HEK293 (cell line): ENCODE results near the gene PRRT3.

Source experiments
- BCL11A ChIP-seq: fragments of 450-650 bp; formaldehyde crosslinking; IDR thresholded peaks from 2 replicates; pipeline ENCODE4 v1.5.1; 2016; ENCODE audit warnings: low read depth, missing biosample characterization, missing genetic modification characterization
- HOXD13 ChIP-seq: sonication (generic); formaldehyde crosslinking; IDR thresholded peaks from 2 replicates; pipeline ENCODE4 v1.8.0; 2022; ENCODE audit warnings: missing genetic modification reagents, borderline replicate concordance
- KLF16 ChIP-seq: fragments of 450-650 bp; formaldehyde crosslinking; IDR thresholded peaks from 2 replicates; pipeline ENCODE4 v1.5.1; 2017; ENCODE audit warnings: missing biosample characterization, missing genetic modification characterization
- KLF7 ChIP-seq: fragments of 450-650 bp; formaldehyde crosslinking; IDR thresholded peaks from 2 replicates; pipeline ENCODE4 v1.5.1; 2016; ENCODE audit warnings: missing biosample characterization, missing genetic modification characterization, borderline replicate concordance
- OSR2 ChIP-seq: fragments of 450-650 bp; formaldehyde crosslinking; IDR thresholded peaks from 2 replicates; pipeline ENCODE4 v1.5.1; 2016; ENCODE audit warnings: missing biosample characterization, missing genetic modification characterization
- OVOL3 ChIP-seq: fragments of 450-650 bp; formaldehyde crosslinking; IDR thresholded peaks from 2 replicates; pipeline ENCODE4 v1.5.1; 2016; ENCODE audit warnings: missing biosample characterization, missing genetic modification characterization
- RBAK ChIP-seq: fragments of 450-650 bp; formaldehyde crosslinking; IDR thresholded peaks from 2 replicates; pipeline ENCODE4 v1.5.1; 2016; ENCODE audit warnings: missing biosample characterization, missing genetic modification characterization
- ZIC2 ChIP-seq: fragments of 450-650 bp; formaldehyde crosslinking; IDR thresholded peaks from 2 replicates; pipeline ENCODE4 v1.5.1; 2016; ENCODE audit warnings: missing biosample characterization, missing genetic modification characterization
- ZNF132 ChIP-seq: fragments of 450-650 bp; formaldehyde crosslinking; IDR thresholded peaks from 2 replicates; pipeline ENCODE4 v1.5.1; 2017; ENCODE audit warnings: missing biosample characterization, missing genetic modification characterization, borderline replicate concordance
- ZNF214 ChIP-seq: fragments of 450-650 bp; formaldehyde crosslinking; IDR thresholded peaks from 2 replicates; pipeline ENCODE4 v1.5.1; 2017; ENCODE audit warnings: missing biosample characterization, mild to moderate bottlenecking, missing genetic modification characterization, borderline replicate concordance
- ZNF302 ChIP-seq: fragments of 450-650 bp; formaldehyde crosslinking; IDR thresholded peaks from 2 replicates; pipeline ENCODE4 v1.5.1; 2016; ENCODE audit warnings: missing biosample characterization, missing genetic modification characterization, low read depth
- ZNF311 ChIP-seq: fragments of 450-650 bp; formaldehyde crosslinking; IDR thresholded peaks from 2 replicates; pipeline ENCODE4 v1.5.1; 2017; ENCODE audit warnings: missing biosample characterization, missing genetic modification characterization, borderline replicate concordance
- ZNF324 ChIP-seq: fragments of 450-650 bp; formaldehyde crosslinking; IDR thresholded peaks from 2 replicates; pipeline ENCODE4 v1.5.1; 2016; ENCODE audit warnings: missing biosample characterization, missing genetic modification characterization
- ZNF350 ChIP-seq: fragments of 450-650 bp; formaldehyde crosslinking; IDR thresholded peaks from 2 replicates; pipeline ENCODE4 v1.5.0; 2017; ENCODE audit warnings: missing biosample characterization, mild to moderate bottlenecking, missing genetic modification characterization
- ZNF391 ChIP-seq: fragments of 450-650 bp; formaldehyde crosslinking; IDR thresholded peaks from 2 replicates; pipeline ENCODE4 v1.5.1; 2016; ENCODE audit warnings: low read depth, missing biosample characterization, missing genetic modification characterization, borderline replicate concordance
- ZNF501 ChIP-seq: fragments of 450-650 bp; formaldehyde crosslinking; IDR thresholded peaks from 2 replicates; pipeline ENCODE4 v1.5.1; 2016; ENCODE audit warnings: missing biosample characterization, missing genetic modification characterization
- ZNF510 ChIP-seq: fragments of 450-650 bp; formaldehyde crosslinking; IDR thresholded peaks from 2 replicates; pipeline ENCODE4 v1.5.1; 2018; ENCODE audit warnings: mild to moderate bottlenecking, missing genetic modification characterization, missing biosample characterization; ENCODE audit not compliant: insufficient replicate concordance
- ZNF560 ChIP-seq: fragments of 450-650 bp; formaldehyde crosslinking; IDR thresholded peaks from 2 replicates; pipeline ENCODE4 v1.5.1; 2017; ENCODE audit warnings: missing biosample characterization, missing genetic modification characterization, borderline replicate concordance
- ZNF747 ChIP-seq: fragments of 450-650 bp; formaldehyde crosslinking; IDR thresholded peaks from 2 replicates; pipeline ENCODE4 v1.5.1; 2016; ENCODE audit warnings: missing biosample characterization, missing genetic modification characterization
- ZNF791 ChIP-seq: fragments of 450-650 bp; formaldehyde crosslinking; IDR thresholded peaks from 2 replicates; pipeline ENCODE4 v1.5.1; 2016; ENCODE audit warnings: missing biosample characterization, missing genetic modification characterization
- ZSCAN30 ChIP-seq: fragments of 450-650 bp; IDR thresholded peaks from 2 replicates; pipeline ENCODE4 v1.5.1; 2018; ENCODE audit warnings: missing biosample characterization, mild to moderate bottlenecking, missing genetic modification characterization, moderate library complexity
- TF ChIP-seq, protein P1 (sequence below): fragments of 450-650 bp; formaldehyde crosslinking; IDR thresholded peaks from 2 replicates; pipeline ENCODE4 v1.5.1; 2017; ENCODE audit warnings: missing biosample characterization, missing genetic modification characterization
- TF ChIP-seq, protein P2 (sequence below): fragments of 450-650 bp; IDR thresholded peaks from 2 replicates; pipeline ENCODE4 v1.5.1; 2018; ENCODE audit warnings: missing biosample characterization, mild to moderate bottlenecking, missing genetic modification characterization
- TF ChIP-seq, protein P3 (sequence below): fragments of 450-650 bp; formaldehyde crosslinking; IDR thresholded peaks from 2 replicates; pipeline ENCODE4 v1.5.1; 2017; ENCODE audit warnings: missing biosample characterization, missing genetic modification characterization
- TF ChIP-seq, protein P4 (sequence below): fragments of 450-650 bp; formaldehyde crosslinking; IDR thresholded peaks from 2 replicates; pipeline ENCODE4 v1.5.1; 2017; ENCODE audit warnings: missing biosample characterization, missing genetic modification characterization
- TF ChIP-seq, protein P5 (sequence below): fragments of 450-650 bp; formaldehyde crosslinking; IDR thresholded peaks from 2 replicates; pipeline ENCODE4 v1.5.1; 2016; ENCODE audit warnings: missing biosample characterization, missing genetic modification characterization
- TF ChIP-seq, protein P6 (sequence below): fragments of 450-650 bp; formaldehyde crosslinking; IDR thresholded peaks from 2 replicates; pipeline ENCODE4 v1.5.1; 2016; ENCODE audit warnings: missing biosample characterization, missing genetic modification characterization
- TF ChIP-seq, protein P7 (sequence below): fragments of 450-650 bp; formaldehyde crosslinking; IDR thresholded peaks from 2 replicates; pipeline ENCODE4 v1.5.1; 2016; ENCODE audit warnings: missing biosample characterization, missing genetic modification characterization

The PRRT3 gene

DNA sequence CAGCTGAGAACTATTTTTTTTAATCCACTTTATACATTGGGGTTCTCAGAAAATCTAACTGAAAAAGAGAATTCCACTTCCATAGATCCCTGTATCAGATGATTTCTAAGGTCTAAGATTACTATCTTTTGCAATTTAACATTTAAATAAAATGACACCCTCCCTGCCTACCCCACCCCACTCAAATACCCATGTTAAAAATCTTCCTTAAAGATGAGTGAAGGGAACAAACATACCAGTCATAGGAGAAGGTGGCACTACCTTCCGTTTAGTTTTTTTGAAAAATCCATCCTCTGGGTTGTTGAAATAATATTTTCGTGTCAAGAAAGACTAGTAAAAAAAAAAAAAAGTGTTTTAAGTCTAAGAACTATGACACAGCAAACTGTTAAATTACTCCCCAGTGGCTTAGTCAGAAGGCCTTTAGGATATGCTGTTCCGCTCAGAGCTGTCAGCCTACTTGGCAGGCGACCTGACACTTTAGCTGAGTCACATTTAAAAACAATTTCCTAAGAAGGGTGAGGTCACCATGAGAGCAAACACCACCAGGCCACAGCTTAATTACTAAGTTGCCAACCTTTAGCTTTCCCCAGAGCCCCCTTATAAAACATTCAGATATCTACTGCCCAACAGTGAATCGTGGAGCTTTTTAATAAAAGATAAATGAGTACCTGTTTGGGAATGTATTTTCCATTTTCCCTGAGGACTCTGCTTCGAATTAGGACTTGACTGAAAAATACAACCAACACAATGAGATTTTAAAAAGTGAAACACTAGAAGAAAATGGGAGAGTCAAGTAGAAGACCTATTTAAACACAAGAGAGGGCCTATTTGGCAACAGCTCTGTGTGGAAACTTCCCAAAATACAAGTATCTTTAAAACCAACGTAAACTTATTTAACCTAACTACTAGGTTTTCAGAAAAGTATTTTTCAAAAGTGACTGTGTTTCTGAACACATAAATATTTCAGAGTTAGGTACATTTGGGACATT lies 24.8 kb upstream of the PRRT3 start (continued):
- TF ChIP-seq, protein P1, sequence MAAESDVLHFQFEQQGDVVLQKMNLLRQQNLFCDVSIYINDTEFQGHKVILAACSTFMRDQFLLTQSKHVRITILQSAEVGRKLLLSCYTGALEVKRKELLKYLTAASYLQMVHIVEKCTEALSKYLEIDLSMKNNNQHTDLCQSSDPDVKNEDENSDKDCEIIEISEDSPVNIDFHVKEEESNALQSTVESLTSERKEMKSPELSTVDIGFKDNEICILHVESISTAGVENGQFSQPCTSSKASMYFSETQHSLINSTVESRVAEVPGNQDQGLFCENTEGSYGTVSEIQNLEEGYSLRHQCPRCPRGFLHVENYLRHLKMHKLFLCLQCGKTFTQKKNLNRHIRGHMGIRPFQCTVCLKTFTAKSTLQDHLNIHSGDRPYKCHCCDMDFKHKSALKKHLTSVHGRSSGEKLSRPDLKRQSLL: no peak
- TF ChIP-seq RBAK (tag by site-specific recombination): no peak
- TF ChIP-seq, protein P2, sequence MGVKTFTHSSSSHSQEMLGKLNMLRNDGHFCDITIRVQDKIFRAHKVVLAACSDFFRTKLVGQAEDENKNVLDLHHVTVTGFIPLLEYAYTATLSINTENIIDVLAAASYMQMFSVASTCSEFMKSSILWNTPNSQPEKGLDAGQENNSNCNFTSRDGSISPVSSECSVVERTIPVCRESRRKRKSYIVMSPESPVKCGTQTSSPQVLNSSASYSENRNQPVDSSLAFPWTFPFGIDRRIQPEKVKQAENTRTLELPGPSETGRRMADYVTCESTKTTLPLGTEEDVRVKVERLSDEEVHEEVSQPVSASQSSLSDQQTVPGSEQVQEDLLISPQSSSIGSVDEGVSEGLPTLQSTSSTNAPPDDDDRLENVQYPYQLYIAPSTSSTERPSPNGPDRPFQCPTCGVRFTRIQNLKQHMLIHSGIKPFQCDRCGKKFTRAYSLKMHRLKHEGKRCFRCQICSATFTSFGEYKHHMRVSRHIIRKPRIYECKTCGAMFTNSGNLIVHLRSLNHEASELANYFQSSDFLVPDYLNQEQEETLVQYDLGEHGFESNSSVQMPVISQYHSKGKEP (tag by site-specific recombination): peak; percentile 14; the same call in 1 of the 2 replicates
- no peak for TF ChIP-seq ZNF350 (tag by site-specific recombination)
- no peak for TF ChIP-seq HOXD13 (CRISPR knock-in tag)
- TF ChIP-seq OVOL3 (tag by site-specific recombination): peak; percentile 49; the same call in 1 of the 2 replicates
- TF ChIP-seq ZNF311 (tag by site-specific recombination): no peak
- 0 out of 2 replicates have a peak, but pooled peaks have one; percentile 63 for TF ChIP-seq ZNF391 (tag by site-specific recombination)
- no peak for TF ChIP-seq ZNF510 (tag by site-specific recombination)
- TF ChIP-seq BCL11A (tag by site-specific recombination): peak; percentile 97
- TF ChIP-seq OSR2: peak; percentile 63
- no peak for TF ChIP-seq ZNF132 (tag by site-specific recombination)
- TF ChIP-seq ZNF560: no peak
- no peak for TF ChIP-seq KLF7
- TF ChIP-seq ZNF302 (tag by site-specific recombination): no peak
- no peak for TF ChIP-seq ZNF214
- TF ChIP-seq, protein P3, sequence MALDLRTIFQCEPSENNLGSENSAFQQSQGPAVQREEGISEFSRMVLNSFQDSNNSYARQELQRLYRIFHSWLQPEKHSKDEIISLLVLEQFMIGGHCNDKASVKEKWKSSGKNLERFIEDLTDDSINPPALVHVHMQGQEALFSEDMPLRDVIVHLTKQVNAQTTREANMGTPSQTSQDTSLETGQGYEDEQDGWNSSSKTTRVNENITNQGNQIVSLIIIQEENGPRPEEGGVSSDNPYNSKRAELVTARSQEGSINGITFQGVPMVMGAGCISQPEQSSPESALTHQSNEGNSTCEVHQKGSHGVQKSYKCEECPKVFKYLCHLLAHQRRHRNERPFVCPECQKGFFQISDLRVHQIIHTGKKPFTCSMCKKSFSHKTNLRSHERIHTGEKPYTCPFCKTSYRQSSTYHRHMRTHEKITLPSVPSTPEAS (tag by site-specific recombination): no peak
- TF ChIP-seq ZNF747: no peak
- peak; percentile 68; the same call in 1 of the 2 replicates for TF ChIP-seq ZNF501
- TF ChIP-seq ZSCAN30 (tag by site-specific recombination): no peak; the same call in 1 of the 2 replicates
- TF ChIP-seq ZNF791: no peak
- TF ChIP-seq, protein P4, sequence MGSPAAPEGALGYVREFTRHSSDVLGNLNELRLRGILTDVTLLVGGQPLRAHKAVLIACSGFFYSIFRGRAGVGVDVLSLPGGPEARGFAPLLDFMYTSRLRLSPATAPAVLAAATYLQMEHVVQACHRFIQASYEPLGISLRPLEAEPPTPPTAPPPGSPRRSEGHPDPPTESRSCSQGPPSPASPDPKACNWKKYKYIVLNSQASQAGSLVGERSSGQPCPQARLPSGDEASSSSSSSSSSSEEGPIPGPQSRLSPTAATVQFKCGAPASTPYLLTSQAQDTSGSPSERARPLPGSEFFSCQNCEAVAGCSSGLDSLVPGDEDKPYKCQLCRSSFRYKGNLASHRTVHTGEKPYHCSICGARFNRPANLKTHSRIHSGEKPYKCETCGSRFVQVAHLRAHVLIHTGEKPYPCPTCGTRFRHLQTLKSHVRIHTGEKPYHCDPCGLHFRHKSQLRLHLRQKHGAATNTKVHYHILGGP (tag by site-specific recombination): peak; percentile 15; the same call in 1 of the 2 replicates
- TF ChIP-seq, protein P5, sequence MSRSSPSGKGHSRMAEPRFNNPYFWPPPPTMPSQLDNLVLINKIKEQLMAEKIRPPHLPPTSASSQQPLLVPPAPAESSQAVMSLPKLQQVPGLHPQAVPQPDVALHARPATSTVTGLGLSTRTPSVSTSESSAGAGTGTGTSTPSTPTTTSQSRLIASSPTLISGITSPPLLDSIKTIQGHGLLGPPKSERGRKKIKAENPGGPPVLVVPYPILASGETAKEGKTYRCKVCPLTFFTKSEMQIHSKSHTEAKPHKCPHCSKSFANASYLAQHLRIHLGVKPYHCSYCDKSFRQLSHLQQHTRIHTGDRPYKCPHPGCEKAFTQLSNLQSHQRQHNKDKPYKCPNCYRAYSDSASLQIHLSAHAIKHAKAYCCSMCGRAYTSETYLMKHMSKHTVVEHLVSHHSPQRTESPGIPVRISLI (tag by site-specific recombination): peak; percentile 82; the same call in 1 of the 2 replicates
- TF ChIP-seq ZIC2: no peak
- TF ChIP-seq KLF16 (tag by site-specific recombination): no peak
- TF ChIP-seq, protein P6, sequence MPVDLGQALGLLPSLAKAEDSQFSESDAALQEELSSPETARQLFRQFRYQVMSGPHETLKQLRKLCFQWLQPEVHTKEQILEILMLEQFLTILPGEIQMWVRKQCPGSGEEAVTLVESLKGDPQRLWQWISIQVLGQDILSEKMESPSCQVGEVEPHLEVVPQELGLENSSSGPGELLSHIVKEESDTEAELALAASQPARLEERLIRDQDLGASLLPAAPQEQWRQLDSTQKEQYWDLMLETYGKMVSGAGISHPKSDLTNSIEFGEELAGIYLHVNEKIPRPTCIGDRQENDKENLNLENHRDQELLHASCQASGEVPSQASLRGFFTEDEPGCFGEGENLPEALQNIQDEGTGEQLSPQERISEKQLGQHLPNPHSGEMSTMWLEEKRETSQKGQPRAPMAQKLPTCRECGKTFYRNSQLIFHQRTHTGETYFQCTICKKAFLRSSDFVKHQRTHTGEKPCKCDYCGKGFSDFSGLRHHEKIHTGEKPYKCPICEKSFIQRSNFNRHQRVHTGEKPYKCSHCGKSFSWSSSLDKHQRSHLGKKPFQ (tag by site-specific recombination): no peak
- TF ChIP-seq, protein P7, sequence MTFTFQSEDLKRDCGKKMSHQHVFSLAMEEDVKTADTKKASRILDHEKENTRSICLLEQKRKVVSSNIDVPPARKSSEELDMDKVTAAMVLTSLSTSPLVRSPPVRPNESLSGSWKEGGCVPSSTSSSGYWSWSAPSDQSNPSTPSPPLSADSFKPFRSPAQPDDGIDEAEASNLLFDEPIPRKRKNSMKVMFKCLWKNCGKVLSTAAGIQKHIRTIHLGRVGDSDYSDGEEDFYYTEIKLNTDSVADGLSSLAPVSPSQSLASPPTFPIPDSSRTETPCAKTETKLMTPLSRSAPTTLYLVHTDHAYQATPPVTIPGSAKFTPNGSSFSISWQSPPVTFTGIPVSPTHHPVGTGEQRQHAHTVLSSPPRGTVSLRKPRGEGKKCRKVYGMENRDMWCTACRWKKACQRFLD (tag by site-specific recombination): no peak
- TF ChIP-seq ZNF324 (tag by site-specific recombination): 0 out of 2 replicates have a peak, but pooled peaks have one; percentile 73
